ENCODE measurements around the gene AHDC1.

Gene AHDC1

GRCh38 chr1:27566462-27567145 is 37.3 kb downstream of the AHDC1 start (continued):
- TF ChIP-seq PATZ1 (CRISPR knock-in tag; IDR thresholded peaks at IDR 0.05; ENCODE audit: borderline replicate concordance) (no peak), ZC3H10 (CRISPR knock-in tag; IDR thresholded peaks at IDR 0.05) (no peak), TOX (CRISPR knock-in tag; IDR thresholded peaks at IDR 0.05; ENCODE audit: borderline replicate concordance) (no peak), ESRRG (CRISPR knock-in tag; IDR thresholded peaks at IDR 0.05) (no peak)

GRCh38 chr1:27564710-27565649 is 39.0 kb downstream of the AHDC1 start:
- no peak for ATAC-seq
- TF ChIP-seq OSR1 (CRISPR knock-in tag; IDR thresholded peaks at IDR 0.05) (no peak), PATZ1 (CRISPR knock-in tag; IDR thresholded peaks at IDR 0.05; ENCODE audit: borderline replicate concordance) (no peak), ZNF8 (CRISPR knock-in tag; IDR thresholded peaks at IDR 0.05) (no peak), ZFP30 (CRISPR knock-in tag; IDR thresholded peaks at IDR 0.05) (no peak), PPARA (CRISPR knock-in tag; IDR thresholded peaks at IDR 0.05; ENCODE audit: borderline replicate concordance) (no peak), ZNF565 (CRISPR knock-in tag; conservative IDR thresholded peaks at IDR 0.05; ENCODE audit: low read depth) (no peak), ZNF70 (CRISPR knock-in tag; IDR thresholded peaks at IDR 0.05) (no peak), TSHZ2 (CRISPR knock-in tag; IDR thresholded peaks at IDR 0.05) (no peak)

- peak; percentile 15; the same call in 2 of the 3 replicates for ATAC-seq
- TF ChIP-seq CSDC2 (CRISPR knock-in tag; IDR thresholded peaks at IDR 0.05) (no peak), PPARA (CRISPR knock-in tag; IDR thresholded peaks at IDR 0.05; ENCODE audit: borderline replicate concordance) (no peak), ISL1 (CRISPR knock-in tag; IDR thresholded peaks at IDR 0.05) (no peak)
Measured at GRCh38 chr1:27563591-27564471, 40.1 kb downstream of the AHDC1 start.

GRCh38 chr1:27563341-27563590 is 40.7 kb downstream of the AHDC1 start:
- no peak for ATAC-seq
- no peak for TF ChIP-seq GLIS3 (CRISPR knock-in tag; IDR thresholded peaks at IDR 0.05)
- no peak for TF ChIP-seq CSDC2 (CRISPR knock-in tag; IDR thresholded peaks at IDR 0.05)
- TF ChIP-seq TOX (CRISPR knock-in tag; IDR thresholded peaks at IDR 0.05; ENCODE audit: borderline replicate concordance): no peak
- no peak for TF ChIP-seq TSHZ2 (CRISPR knock-in tag; IDR thresholded peaks at IDR 0.05)
- no peak for TF ChIP-seq ZNF8 (CRISPR knock-in tag; IDR thresholded peaks at IDR 0.05)
- no peak for TF ChIP-seq ZFP30 (CRISPR knock-in tag; IDR thresholded peaks at IDR 0.05)
- no peak for TF ChIP-seq CSRNP3 (CRISPR knock-in tag; IDR thresholded peaks at IDR 0.05)
- no peak for TF ChIP-seq SNAI2 (CRISPR knock-in tag; IDR thresholded peaks at IDR 0.05)
- no peak for TF ChIP-seq RARB (CRISPR knock-in tag; IDR thresholded peaks at IDR 0.05)
- TF ChIP-seq ZFP3 (CRISPR knock-in tag; IDR thresholded peaks at IDR 0.05): no peak
- TF ChIP-seq PPARA (CRISPR knock-in tag; IDR thresholded peaks at IDR 0.05; ENCODE audit: borderline replicate concordance): no peak
- TF ChIP-seq TCF4 (CRISPR knock-in tag; IDR thresholded peaks at IDR 0.05; ENCODE audit: borderline replicate concordance): no peak
- TF ChIP-seq ZC3H10 (CRISPR knock-in tag; IDR thresholded peaks at IDR 0.05): no peak
- no peak for TF ChIP-seq ESRRG (CRISPR knock-in tag; IDR thresholded peaks at IDR 0.05)

Data from SK-N-SH treated with all-trans-retinoic acid at 6 μM for 48 hours (cell line).